H1 (cell line): Measurements from ENCODE around the gene CDK9. TPM values are rescaled to one million over a fixed set of nuclear protein-coding genes. Genes with fewer than 3 reads are reported as not detected.

Experiments
- CTCF ChIA-PET: fragments of 300-600 bp; sonication (Branson Sonifier 250); formaldehyde crosslinking; loops from one replicate; lab custom pipeline; 2021; ENCODE audit not compliant: partially characterized antibody; lab: Charles Lee
- POLR2A ChIA-PET: fragments of 300-600 bp; sonication (Branson Sonifier 250); formaldehyde crosslinking; loops from one replicate; lab custom pipeline; 2021; ENCODE audit warnings: inconsistent platforms; ENCODE audit not compliant: partially characterized antibody; lab: Charles Lee
- DNase-seq, 2 experiments: peaks; one replicate each; pipeline versions ENCODE4 v3.0.0 to v3.0.0-alpha.2; 2010 to 2022; ENCODE audit warnings: low spot score in 2 of 2, low read depth in 1 of 2, mixed read lengths in 1 of 2
- FAIRE-seq: peaks from 2 replicates; lab custom pipeline; 2011; peaks lifted over from hg19 to GRCh38; lab: Jason Lieb, UNC
- H2AFZ ChIP-seq: 2 replicates; pipeline ENCODE4 v1.8.1; 2012; ENCODE audit warnings: low read length, inconsistent platforms
- H2AK5ac ChIP-seq: 2 replicates; pipeline ENCODE4 v1.6.1; 2013; ENCODE audit warnings: low read depth, low read length
- H2BK120ac ChIP-seq: replicated peaks from 2 replicates; pipeline ENCODE3; 2013; ENCODE audit warnings: low read depth, low read length, inconsistent platforms
- H2BK12ac ChIP-seq: 2 replicates; pipeline ENCODE4 v1.6.1; 2013; ENCODE audit warnings: low read depth, low read length
- H2BK15ac ChIP-seq: 2 replicates; pipeline ENCODE4 v1.6.1; 2013; ENCODE audit warnings: low read length
- H2BK20ac ChIP-seq: 2 replicates; pipeline ENCODE4 v1.6.1; 2013; ENCODE audit warnings: low read length
- H2BK5ac ChIP-seq: 2 replicates; pipeline ENCODE4 v1.6.1; 2013; ENCODE audit warnings: low read depth, low read length
- H3K14ac ChIP-seq: 2 replicates; pipeline ENCODE4 v1.6.1; 2013; ENCODE audit warnings: inconsistent platforms; ENCODE audit not compliant: insufficient read length
- H3K18ac ChIP-seq: 2 replicates; pipeline ENCODE4 v1.6.1; 2013; ENCODE audit warnings: low read length; ENCODE audit errors: extremely low read depth
- H3K23ac ChIP-seq: 2 replicates; pipeline ENCODE4 v1.6.1; 2013; ENCODE audit warnings: inconsistent platforms; ENCODE audit not compliant: insufficient read length
- H3K23me2 ChIP-seq: 2 replicates; pipeline ENCODE4 v1.6.1; 2013; ENCODE audit warnings: low read depth, low read length
- H3K27ac ChIP-seq: 2 replicates; pipeline ENCODE4 v1.6.1; 2011; ENCODE audit warnings: low read depth, low read length, inconsistent platforms
- H3K27me3 ChIP-seq, 4 experiments: replicated peaks in 1 of 4; 1 replicate in 1 of 4; 2 replicates in 3 of 4; pipeline versions ENCODE4 v1.6.1 to v1.8.1; 2011 to 2013; ENCODE audit warnings: low read length in 3 of 4, mild to moderate bottlenecking in 3 of 4, inconsistent platforms in 2 of 4, mixed read lengths in 2 of 4, moderate library complexity in 1 of 4; ENCODE audit not compliant: control insufficient read depth in 3 of 4, insufficient read depth in 3 of 4; ENCODE audit errors: extremely low read depth in 1 of 4
- H3K36me3 ChIP-seq, 4 experiments: 2 replicates each; pipeline versions ENCODE4 v1.6.1 to v1.8.1; 2011 to 2013; ENCODE audit warnings: mild to moderate bottlenecking in 4 of 4, low read length in 3 of 4, moderate library complexity in 2 of 4, control low read depth in 1 of 4, inconsistent platforms in 1 of 4; ENCODE audit not compliant: insufficient read depth in 4 of 4, control insufficient read depth in 2 of 4
- H3K4ac ChIP-seq: replicated peaks from 2 replicates; pipeline ENCODE3; 2013; ENCODE audit warnings: low read length, low read depth, mixed read lengths, inconsistent platforms; ENCODE audit not compliant: insufficient read length
- H3K4me1 ChIP-seq, 4 experiments: replicated peaks in 1 of 4; 1 replicate in 1 of 4; 2 replicates in 3 of 4; pipeline versions ENCODE4 v1.6.1 to v1.8.1; 2011 to 2013; ENCODE audit warnings: low read length in 3 of 4, inconsistent platforms in 2 of 4, mixed read lengths in 1 of 4; ENCODE audit not compliant: insufficient read depth in 4 of 4, control insufficient read depth in 3 of 4
- H3K4me2 ChIP-seq, 2 experiments: 2 replicates each; pipeline versions ENCODE4 v1.6.1 to v1.8.1; 2011 to 2013; ENCODE audit warnings: low read depth in 2 of 2, low read length in 2 of 2, control low read depth in 1 of 2, inconsistent platforms in 1 of 2, mild to moderate bottlenecking in 1 of 2; ENCODE audit not compliant: insufficient read depth in 1 of 2
- H3K4me3 ChIP-seq, 4 experiments: fragments of 200-600, 300-600 bp in 1 of 4; sonication (generic), shearing (Covaris generic), sonication (Bioruptor Twin) in 1 of 4; 2 replicates each; pipeline versions ENCODE4 v1.5.1 to v1.8.1; 2011 to 2016; ENCODE audit warnings: low read length in 4 of 4, low read depth in 3 of 4, control low read depth in 2 of 4, inconsistent platforms in 2 of 4, mild to moderate bottlenecking in 2 of 4, mixed read lengths in 1 of 4, moderate library complexity in 1 of 4; ENCODE audit not compliant: insufficient read depth in 2 of 4; ENCODE audit errors: extremely low read depth in 1 of 4
- H3K56ac ChIP-seq: replicated peaks from 2 replicates; pipeline ENCODE3; 2013; ENCODE audit warnings: low read depth, mild to moderate bottlenecking, mixed read lengths, low read length, inconsistent platforms; ENCODE audit not compliant: insufficient read length
- H3K79me1 ChIP-seq: 2 replicates; pipeline ENCODE4 v1.6.1; 2013; ENCODE audit warnings: low read depth, low read length, control low read depth
- H3K79me2 ChIP-seq, 2 experiments: 2 replicates each; pipeline versions ENCODE4 v1.6.1 to v1.8.1; 2012 to 2013; ENCODE audit warnings: low read length in 2 of 2, mild to moderate bottlenecking in 2 of 2, inconsistent platforms in 1 of 2; ENCODE audit not compliant: insufficient read depth in 2 of 2, control insufficient read depth in 1 of 2
- H3K9ac ChIP-seq, 4 experiments: replicated peaks in 1 of 4; 1 replicate in 1 of 4; 2 replicates in 3 of 4; pipeline versions ENCODE4 v1.6.1 to v1.8.1; 2011 to 2013; ENCODE audit warnings: low read depth in 3 of 4, low read length in 3 of 4, control low read depth in 2 of 4, mild to moderate bottlenecking in 2 of 4, moderate library complexity in 2 of 4, inconsistent platforms in 1 of 4; ENCODE audit errors: extremely low read depth in 1 of 4
- H3K9me3 ChIP-seq, 2 experiments: 2 replicates each; pipeline versions ENCODE4 v1.6.1 to v1.8.1; 2012 to 2013; ENCODE audit warnings: mild to moderate bottlenecking in 2 of 2, moderate library complexity in 2 of 2, control low read depth in 1 of 2, inconsistent platforms in 1 of 2, low read depth in 1 of 2, low read length in 1 of 2, mixed read lengths in 1 of 2; ENCODE audit not compliant: insufficient read depth in 2 of 2
- H4K20me1 ChIP-seq, 2 experiments: replicated peaks in 1 of 2; 2 replicates each; pipeline versions ENCODE3 to v1.8.1; 2011 to 2013; ENCODE audit warnings: inconsistent platforms in 2 of 2, low read length in 2 of 2, mild to moderate bottlenecking in 1 of 2; ENCODE audit not compliant: insufficient read depth in 2 of 2, control insufficient read depth in 1 of 2
- H4K5ac ChIP-seq: 2 replicates; pipeline ENCODE4 v1.6.1; 2013; ENCODE audit warnings: low read length, low read depth, mixed read lengths, inconsistent platforms; ENCODE audit not compliant: insufficient read length
- H4K8ac ChIP-seq: 2 replicates; pipeline ENCODE4 v1.8.0; 2013; ENCODE audit warnings: mild to moderate bottlenecking, moderate library complexity, low read length, inconsistent platforms; ENCODE audit not compliant: insufficient read depth; ENCODE audit errors: extremely low read depth
- H4K91ac ChIP-seq: replicated peaks from 2 replicates; pipeline ENCODE3; 2013; ENCODE audit warnings: low read length, mixed read lengths, inconsistent platforms; ENCODE audit not compliant: insufficient read length
- BACH1 ChIP-seq: IDR thresholded peaks from 2 replicates; pipeline ENCODE4 v1.6.1; 2012; ENCODE audit warnings: low read length, improper control_type of control experiment
- CBX8 ChIP-seq: fragments of 300-800, 300-1000 bp; sonication (generic); IDR thresholded peaks from 2 replicates; pipeline ENCODE4 v1.7.1; 2016; ENCODE audit warnings: low read depth, low read length, borderline replicate concordance
- JUND ChIP-seq: IDR thresholded peaks from 2 replicates; pipeline ENCODE4 v1.6.1; 2011; ENCODE audit warnings: mild to moderate bottlenecking, improper control_type of control experiment, low read length
- KDM1A ChIP-seq: fragments of 200-600, 300-600 bp; sonication (generic); IDR thresholded peaks from 2 replicates; pipeline ENCODE4 v1.7.1; 2016; ENCODE audit warnings: mild to moderate bottlenecking, low read length, borderline replicate concordance
- PHF8 ChIP-seq: fragments of 200-600 bp; sonication (generic); conservative IDR thresholded peaks from 2 replicates; pipeline ENCODE4 v1.7.1; 2012; ENCODE audit warnings: low read depth, mild to moderate bottlenecking, inconsistent platforms, low read length, moderate library complexity
- POLR2A ChIP-seq, 2 experiments: IDR thresholded peaks; 1 replicate in 1 of 2; 2 replicates in 1 of 2; pipeline ENCODE4 v1.6.1; 2011; ENCODE audit warnings: low read depth in 2 of 2, low read length in 2 of 2, mild to moderate bottlenecking in 2 of 2; ENCODE audit errors: control extremely low read depth in 1 of 2
- SIN3A ChIP-seq, 2 experiments: IDR thresholded peaks in 1 of 2; conservative IDR thresholded peaks in 1 of 2; 2 replicates each; pipeline ENCODE4 v1.6.1; 2011 to 2012; ENCODE audit warnings: low read length in 2 of 2, improper control_type of control experiment in 1 of 2, low read depth in 1 of 2, mild to moderate bottlenecking in 1 of 2
- TAF7 ChIP-seq: optimal IDR thresholded peaks from 2 replicates; pipeline ENCODE3; 2011; ENCODE audit warnings: low read depth, mild to moderate bottlenecking, inconsistent platforms, low read length, moderate library complexity, borderline replicate concordance
- WGBS, 2 experiments: shearing (Covaris generic) in 1 of 2; methylation state at CpG; one replicate each; pipeline versions ENCODE4 v1.1.6 to v1.1.7; 2013 to 2015; ENCODE audit warnings: low lambda C conversion rate in 2 of 2, mixed read lengths in 2 of 2, inconsistent platforms in 1 of 2, low coverage in 1 of 2, missing lambda C conversion rate in 1 of 2; ENCODE audit not compliant: insufficient replicate concordance in 2 of 2, insufficient coverage in 1 of 2, insufficient read length in 1 of 2; ENCODE audit errors: extremely low coverage in 1 of 2, missing lambda C conversion rate in 1 of 2; 5-methylcytosine and 5-hydroxymethylcytosine counted together
- polyA plus RNA-seq, 7 experiments: library from polyadenylated mRNA; depleted of rRNA in 3 of 7; stranded (reverse) in 5 of 7; unstranded in 2 of 7; fragments of >200 nt in 5 of 7; fragments of 200-250 nt in 2 of 7; gene quantifications; 1 replicate in 5 of 7; 2 replicates in 1 of 7; 4 replicates in 1 of 7; pipeline versions ENCODE4 v1.2.1 to v1.2.3, GENCODE V29; 2011 to 2013; ENCODE audit warnings: missing spikeins in 2 of 7, mixed read lengths in 2 of 7
- total RNA-seq: library from RNA; stranded (reverse); fragmentation: NEBNext Ultra II Directional; extraction: Animal tissue kit (Norgen Biotek cat#: 25700); gene quantifications from 2 replicates; pipeline ENCODE4 v1.2.1, GENCODE V29; 2021
- TF ChIP-seq, protein P1 (sequence below): IDR thresholded peaks from 2 replicates; pipeline ENCODE4 v1.6.1; 2012; ENCODE audit warnings: inconsistent platforms

CDK9 gene
- total and polyA plus RNA-seq, 2 of the 8 experiments (the other 6 are each of a cell fraction or from before 2014, with no cell fraction given), result 69.1 to 87.5 TPM

DNA sequence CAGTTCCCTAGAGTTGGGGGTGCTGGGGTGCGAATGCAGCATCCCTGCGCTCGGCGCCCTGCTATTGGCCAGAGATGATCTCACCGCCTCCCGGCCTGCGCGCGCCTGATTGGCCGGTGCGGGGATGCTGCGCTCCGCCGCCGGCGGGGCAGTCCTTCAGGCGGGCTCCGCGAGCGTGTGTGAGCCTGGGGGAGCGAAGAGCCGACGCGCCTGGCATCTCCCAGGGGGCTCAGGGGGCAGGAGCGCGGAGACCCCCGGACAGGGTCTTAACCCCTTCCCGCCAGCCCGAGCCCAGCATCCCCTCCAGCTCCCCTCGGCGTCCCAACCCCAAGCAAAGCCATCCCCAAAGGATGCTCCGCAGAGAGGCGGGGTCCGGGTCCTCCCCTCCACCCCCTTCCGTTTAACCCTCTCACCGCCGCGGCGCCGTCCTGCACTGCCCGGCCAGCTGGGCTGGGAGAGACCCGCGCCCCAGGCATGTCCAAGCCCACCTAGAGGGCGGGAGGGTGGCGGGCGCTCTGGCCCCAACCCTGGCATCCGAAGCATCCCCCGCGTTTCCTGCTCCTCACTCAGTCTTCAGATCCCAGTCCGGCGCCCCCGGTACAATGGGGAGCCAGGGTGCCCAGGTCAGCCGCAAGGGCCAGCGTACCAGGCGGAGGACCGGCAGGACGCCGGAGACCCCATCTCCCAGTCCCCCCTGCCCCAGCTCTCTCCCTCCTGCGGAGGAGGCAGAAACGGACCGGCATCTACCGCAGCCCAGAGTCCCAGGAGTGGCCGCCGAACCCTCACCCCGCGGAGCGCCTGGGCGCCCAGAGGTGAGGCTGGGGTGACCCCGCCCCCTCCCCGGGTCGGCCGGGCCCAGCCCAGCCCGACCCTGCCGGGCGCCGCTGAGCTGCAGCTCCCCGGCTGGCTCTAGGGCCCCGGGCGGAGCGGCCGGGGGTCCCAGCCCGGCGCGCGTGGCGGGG is 31.5 kb upstream of the CDK9 start:
- H3K4me1 ChIP-seq, result peaks cover 0 to 4% (median 1%) of the 10 kb centered on the region in 4 experiments; a peak in 4 of 7 replicates
- no peak overlapping the region for H2BK20ac ChIP-seq
- H2BK120ac ChIP-seq, result no peak overlapping the region
- DNase-seq (peak in 1 of 2 experiments; percentile 90), FAIRE-seq (no peak)
- ChIA-PET CTCF (interaction anchor here (1.4 to 3.5 kb wide), 5 partner anchors 9 to 30 kb away, joined by 3 to 18 read pairs (median 6); partner anchors contain the start of gene SH2D3C), POLR2A (interaction anchor here (0.7 to 2.4 kb wide), 9 partner anchors 10 to 49 kb away, joined by 3 to 12 read pairs (median 4); partner anchors contain the start of gene CDK9)
- H3K23me2 ChIP-seq, result peaks cover 13% of the 10 kb centered on the region; the same call in 1 of the 2 replicates
- no peak overlapping the region for H2BK5ac ChIP-seq
- H2AFZ ChIP-seq, result peak overlapping the region; percentile 51; the same call in 1 of the 2 replicates
- no peaks in the 10 kb centered on the region for H3K79me1 ChIP-seq
- H4K20me1 ChIP-seq, result peaks cover 5 to 21% of the 10 kb centered on the region in 2 experiments
- H3K4me3 ChIP-seq, result peak overlapping the region; percentile 59 to 96 (median 76)
- no peak overlapping the region for H2BK12ac ChIP-seq
- H3K27me3 ChIP-seq, result peaks cover 0 to 16% (median 8%) of the 10 kb centered on the region in 4 experiments; a peak in 6 of 7 replicates
- H3K4ac ChIP-seq, result no peak overlapping the region
- H3K56ac ChIP-seq, result no peak overlapping the region
- H3K9me3 ChIP-seq, result no peaks in the 10 kb centered on the region
- H2BK15ac ChIP-seq, result no peak overlapping the region
- H3K79me2 ChIP-seq, result no peaks in the 10 kb centered on the region
- H4K5ac ChIP-seq, result no peak overlapping the region
- peak overlapping the region in 3 of 4 experiments; percentile 38 to 69 (median 59); a peak in 3 of 7 replicates for H3K9ac ChIP-seq
- H4K8ac ChIP-seq, result no peak overlapping the region; the same call in 1 of the 2 replicates
- H3K36me3 ChIP-seq, result no peaks in the 10 kb centered on the region
- H3K14ac ChIP-seq, result no peak overlapping the region
- H3K18ac ChIP-seq, result no peak overlapping the region
- no peak overlapping the region for H4K91ac ChIP-seq
- H3K27ac ChIP-seq, result no peak overlapping the region; the same call in 1 of the 2 replicates
- no peak overlapping the region for H2AK5ac ChIP-seq
- H3K23ac ChIP-seq, result no peak overlapping the region
- 2% methylated on average over 46 of the region's 86 CpGs; no CpG with 5 or more reads in 1 of the 2 experiments for WGBS, 2 experiments
- H3K4me2 ChIP-seq, result peak overlapping the region; percentile 80 to 98
- 0 out of 2 replicates have a peak, but pooled peaks have one; percentile 48 for TF ChIP-seq KDM1A
- TF ChIP-seq, protein P1, sequence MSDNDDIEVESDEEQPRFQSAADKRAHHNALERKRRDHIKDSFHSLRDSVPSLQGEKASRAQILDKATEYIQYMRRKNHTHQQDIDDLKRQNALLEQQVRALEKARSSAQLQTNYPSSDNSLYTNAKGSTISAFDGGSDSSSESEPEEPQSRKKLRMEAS, result peak; percentile 24; the same call in 1 of the 2 replicates
- TF ChIP-seq JUND, result peak; percentile 72; the same call in 1 of the 2 replicates
- 0 out of 2 replicates have a peak, but pooled peaks have one; percentile 24 for TF ChIP-seq PHF8
- TF ChIP-seq CBX8, result no peak
- TF ChIP-seq TAF7, result peak; percentile 42
- TF ChIP-seq BACH1, result no peak
- TF ChIP-seq SIN3A (conservative IDR thresholded peaks at IDR 0.05 in 1 of 2, IDR thresholded peaks at IDR 0.05 in 1 of 2; ENCODE audit: low read depth in 1 of 2, low read length in 2 of 2), result peak in 1 of 2 experiments; percentile 74; a peak in 2 of 4 replicates
- TF ChIP-seq POLR2A (IDR thresholded peaks at IDR 0.05; ENCODE audit: control extremely low read depth in 1 of 2, low read depth in 2 of 2, low read length in 2 of 2), result peak in 1 of 2 experiments; percentile 29; a peak in 1 of 3 replicates
